Neuronal stem cell (in vitro differentiated cells): ENCODE results near the gene MAP3K5.

Source experiments
- DNase-seq: peaks from one replicate; pipeline ENCODE4 v3.0.0-alpha.2; 2013; ENCODE audit warnings: low spot score
- H2AFZ ChIP-seq: one replicate; pipeline ENCODE4 v1.6.1; 2013; ENCODE audit warnings: mild to moderate bottlenecking, low read length, inconsistent platforms
- H2AK5ac ChIP-seq: 2 replicates; pipeline ENCODE4 v1.6.1; 2013; ENCODE audit warnings: low read depth, mild to moderate bottlenecking, inconsistent platforms, low read length, moderate library complexity, mixed read lengths
- H2BK120ac ChIP-seq: 2 replicates; pipeline ENCODE4 v1.6.1; 2013; ENCODE audit warnings: low read depth, mild to moderate bottlenecking, inconsistent platforms, low read length, moderate library complexity, mixed read lengths
- H2BK12ac ChIP-seq: one replicate; pipeline ENCODE4 v1.6.1; 2013; ENCODE audit warnings: low read length, inconsistent platforms
- H2BK15ac ChIP-seq: 2 replicates; pipeline ENCODE4 v1.6.1; 2013; ENCODE audit warnings: mild to moderate bottlenecking, low read length, inconsistent platforms, mixed read lengths
- H2BK5ac ChIP-seq: one replicate; pipeline ENCODE4 v1.6.1; 2013; ENCODE audit warnings: inconsistent platforms, mild to moderate bottlenecking, low read length, moderate library complexity
- H3K14ac ChIP-seq: one replicate; pipeline ENCODE4 v1.6.1; 2013; ENCODE audit warnings: low read length, inconsistent platforms
- H3K18ac ChIP-seq: 2 replicates; pipeline ENCODE4 v1.6.1; 2013; ENCODE audit warnings: low read length, inconsistent platforms
- H3K23ac ChIP-seq: 2 replicates; pipeline ENCODE4 v1.6.1; 2013; ENCODE audit warnings: low read depth, mild to moderate bottlenecking, mixed read lengths, low read length, inconsistent platforms; ENCODE audit not compliant: poor library complexity
- H3K27ac ChIP-seq: replicated peaks from 3 replicates; pipeline ENCODE4 v1.5.1; 2013; ENCODE audit warnings: low read length, inconsistent platforms
- H3K27me3 ChIP-seq, 3 experiments: 2 replicates each; pipeline ENCODE4 v1.6.1; 2013; ENCODE audit warnings: low read length in 3 of 3, mild to moderate bottlenecking in 2 of 3, inconsistent platforms in 1 of 3, low read depth in 1 of 3, mixed read lengths in 1 of 3, moderate library complexity in 1 of 3; ENCODE audit not compliant: control insufficient read depth in 3 of 3, insufficient read depth in 3 of 3
- H3K36me3 ChIP-seq, 2 donors: replicated peaks in 1 of 2; 2 replicates each; pipeline ENCODE4 v1.6.1; 2013; ENCODE audit warnings: low read length in 2 of 2; ENCODE audit not compliant: control insufficient read depth in 2 of 2, insufficient read depth in 2 of 2
- H3K4ac ChIP-seq: 2 replicates; pipeline ENCODE4 v1.6.1; 2013; ENCODE audit warnings: inconsistent platforms, mild to moderate bottlenecking, low read length, moderate library complexity
- H3K4me1 ChIP-seq, 2 donors: 1 replicate in 1 of 2; 2 replicates in 1 of 2; pipeline ENCODE4 v1.6.1; 2013; ENCODE audit warnings: low read length in 2 of 2, low read depth in 1 of 2; ENCODE audit not compliant: control insufficient read depth in 2 of 2, insufficient read depth in 1 of 2
- H3K4me2 ChIP-seq: one replicate; pipeline ENCODE4 v1.6.1; 2013; ENCODE audit warnings: mild to moderate bottlenecking, low read length, inconsistent platforms; ENCODE audit not compliant: insufficient read depth, poor library complexity, severe bottlenecking
- H3K4me3 ChIP-seq, 2 donors: 2 replicates each; pipeline ENCODE4 v1.5.1; 2013; ENCODE audit warnings: low read length in 2 of 2, mild to moderate bottlenecking in 2 of 2, inconsistent platforms in 1 of 2, moderate library complexity in 1 of 2
- H3K79me1 ChIP-seq: one replicate; pipeline ENCODE4 v1.6.1; 2013; ENCODE audit warnings: low read depth, mild to moderate bottlenecking, inconsistent platforms, low read length, moderate library complexity
- H3K9ac ChIP-seq: one replicate; pipeline ENCODE4 v1.6.1; 2013; ENCODE audit warnings: mild to moderate bottlenecking, low read depth, low read length, inconsistent platforms; ENCODE audit not compliant: poor library complexity
- H3K9me3 ChIP-seq, 2 donors: replicated peaks in 1 of 2; 2 replicates each; pipeline versions ENCODE3 to v1.6.1; 2013; ENCODE audit warnings: low read length in 2 of 2, mild to moderate bottlenecking in 2 of 2, inconsistent platforms in 1 of 2, low read depth in 1 of 2, mixed read lengths in 1 of 2, moderate library complexity in 1 of 2; ENCODE audit not compliant: control insufficient read depth in 2 of 2, insufficient read depth in 1 of 2
- H4K8ac ChIP-seq: one replicate; pipeline ENCODE4 v1.6.1; 2013; ENCODE audit warnings: low read depth, mild to moderate bottlenecking, inconsistent platforms, low read length, moderate library complexity
- H4K91ac ChIP-seq: one replicate; pipeline ENCODE4 v1.6.1; 2013; ENCODE audit warnings: low read length, low read depth, mild to moderate bottlenecking, inconsistent platforms; ENCODE audit not compliant: poor library complexity
- WGBS, 2 donors: extraction: QIAGEN DNeasy Blood & Tissue Kit; methylation state at CpG; one replicate each; pipeline ENCODE4 v1.1.7; 2013; ENCODE audit warnings: missing lambda C conversion rate in 2 of 2, mixed read lengths in 1 of 2; ENCODE audit not compliant: insufficient read length in 2 of 2, insufficient replicate concordance in 1 of 2; ENCODE audit errors: extremely low coverage in 2 of 2; 5-methylcytosine and 5-hydroxymethylcytosine counted together

Gene MAP3K5

DNA sequence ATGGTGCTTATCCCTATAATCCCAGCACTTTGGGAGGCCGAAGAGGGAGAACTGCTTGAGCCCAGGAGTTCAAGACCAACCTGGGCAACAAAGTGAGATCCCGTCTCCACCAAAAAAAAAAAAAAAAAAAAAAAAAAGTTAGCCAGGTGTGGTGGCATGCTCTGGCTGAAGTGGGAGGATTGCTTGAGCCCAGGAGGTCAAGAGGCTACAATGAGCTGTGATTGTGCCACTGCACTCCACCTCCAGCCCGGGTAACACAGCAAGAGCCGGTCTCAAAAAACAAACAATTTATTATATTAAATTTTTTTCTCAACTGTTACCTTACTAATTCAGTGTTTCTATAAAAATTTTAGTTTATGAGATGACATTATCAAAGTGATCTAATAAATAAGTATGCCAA lies 156.7 kb downstream of the MAP3K5 start:
- no peak overlapping the region for H2AFZ ChIP-seq
- WGBS, 2 donors, result no CpG with 5 or more reads among the region's 4 CpGs
- H3K18ac ChIP-seq, result no peak overlapping the region

GRCh38 chr6:136633355-136633754 lies 158.9 kb downstream of the MAP3K5 start:
- H3K18ac ChIP-seq, result no peak overlapping the region
- no peak for DNase-seq
- no peak overlapping the region for H2BK12ac ChIP-seq
- no peaks in the 10 kb centered on the region for H3K36me3 ChIP-seq
- no peaks in the 10 kb centered on the region for H3K9me3 ChIP-seq
- no peak overlapping the region for H4K8ac ChIP-seq
- no peak overlapping the region for H2BK5ac ChIP-seq
- H2AK5ac ChIP-seq, result no peak overlapping the region
- no peak overlapping the region for H3K14ac ChIP-seq
- no peaks in the 10 kb centered on the region for H3K27me3 ChIP-seq
- no peak overlapping the region for H3K4me3 ChIP-seq
- H3K4me1 ChIP-seq, result no peaks in the 10 kb centered on the region
- no peak overlapping the region for H2BK120ac ChIP-seq
- H3K79me1 ChIP-seq, result no peaks in the 10 kb centered on the region
- H3K23ac ChIP-seq, result no peak overlapping the region
- H3K9ac ChIP-seq, result no peak overlapping the region
- no peak overlapping the region for H3K4me2 ChIP-seq
- no peak overlapping the region for H2AFZ ChIP-seq
- H3K4ac ChIP-seq, result no peak overlapping the region
- no peak overlapping the region for H2BK15ac ChIP-seq
- H4K91ac ChIP-seq, result no peak overlapping the region
- H3K27ac ChIP-seq, result no peak overlapping the region
- no CpG with 5 or more reads among the region's 1 CpG for WGBS, 2 donors

More for the DNA sequence above, 156.7 kb downstream of the MAP3K5 start:
- Histone ChIP-seq H3K79me1 (no peaks in the 10 kb centered on the region), H2BK120ac (no peak overlapping the region), H3K27me3 (no peaks in the 10 kb centered on the region), H2BK5ac (no peak overlapping the region), H2AK5ac (no peak overlapping the region), H3K27ac (no peak overlapping the region), H3K4me2 (no peak overlapping the region), H3K4me1 (no peaks in the 10 kb centered on the region), H3K9me3 (no peaks in the 10 kb centered on the region), H3K9ac (no peak overlapping the region), H3K36me3 (no peaks in the 10 kb centered on the region), H3K4ac (no peak overlapping the region), H3K23ac (no peak overlapping the region), H2BK15ac (no peak overlapping the region), H2BK12ac (no peak overlapping the region), H3K4me3 (no peak overlapping the region), H4K91ac (no peak overlapping the region), H4K8ac (no peak overlapping the region), H3K14ac (no peak overlapping the region)
- no peak for DNase-seq

GRCh38 chr6:136628996-136629395 lies 163.3 kb downstream of the MAP3K5 start:
- Histone ChIP-seq H2AFZ (no peak overlapping the region), H3K18ac (no peak overlapping the region), H3K9ac (no peak overlapping the region), H3K23ac (no peak overlapping the region), H3K27ac (no peak overlapping the region), H2BK12ac (no peak overlapping the region), H2BK5ac (no peak overlapping the region), H3K27me3 (no peaks in the 10 kb centered on the region), H3K36me3 (no peaks in the 10 kb centered on the region), H2BK120ac (no peak overlapping the region), H3K4me2 (no peak overlapping the region), H3K4ac (no peak overlapping the region), H4K91ac (no peak overlapping the region), H3K9me3 (no peaks in the 10 kb centered on the region), H2AK5ac (no peak overlapping the region), H3K4me3 (no peak overlapping the region), H3K14ac (no peak overlapping the region), H4K8ac (no peak overlapping the region), H2BK15ac (no peak overlapping the region), H3K4me1 (no peaks in the 10 kb centered on the region), H3K79me1 (no peaks in the 10 kb centered on the region)
- no CpG with 5 or more reads among the region's 5 CpGs for WGBS, 2 donors
- no peak for DNase-seq

GRCh38 chr6:136627191-136627590 lies 165.1 kb downstream of the MAP3K5 start:
- no peak overlapping the region for H2BK120ac ChIP-seq
- no peak overlapping the region for H2BK5ac ChIP-seq
- H3K4me3 ChIP-seq, result no peak overlapping the region
- H3K18ac ChIP-seq, result no peak overlapping the region
- H4K8ac ChIP-seq, result no peak overlapping the region
- no peak overlapping the region for H2AK5ac ChIP-seq
- WGBS, 2 donors, result no CpG with 5 or more reads among the region's 5 CpGs
- no peak overlapping the region for H3K23ac ChIP-seq
- no peaks in the 10 kb centered on the region for H3K4me1 ChIP-seq
- no peak for DNase-seq
- no peaks in the 10 kb centered on the region for H3K79me1 ChIP-seq
- no peak overlapping the region for H3K14ac ChIP-seq
- H3K27me3 ChIP-seq, result no peaks in the 10 kb centered on the region
- no peak overlapping the region for H2AFZ ChIP-seq
- H3K36me3 ChIP-seq, result no peaks in the 10 kb centered on the region
- no peak overlapping the region for H2BK12ac ChIP-seq
- H2BK15ac ChIP-seq, result no peak overlapping the region
- H3K9me3 ChIP-seq, result no peaks in the 10 kb centered on the region
- H3K4me2 ChIP-seq, result no peak overlapping the region
- no peak overlapping the region for H3K9ac ChIP-seq
- no peak overlapping the region for H3K27ac ChIP-seq
- H3K4ac ChIP-seq, result no peak overlapping the region
- H4K91ac ChIP-seq, result no peak overlapping the region
